GM19328 (cell line): ENCODE results near the gene KLF6.
A peak's percentile ranks its signal among the peaks of the same experiment; 100 is the strongest.

Experiments used
- ATAC-seq: cut with Tn5 transposase; IDR thresholded peaks from one replicate; pipeline ENCODE4 v1.9.1; 2021; ENCODE audit warnings: mild to moderate bottlenecking, moderate library complexity; ENCODE audit not compliant: unreplicated experiment

The KLF6 gene

DNA sequence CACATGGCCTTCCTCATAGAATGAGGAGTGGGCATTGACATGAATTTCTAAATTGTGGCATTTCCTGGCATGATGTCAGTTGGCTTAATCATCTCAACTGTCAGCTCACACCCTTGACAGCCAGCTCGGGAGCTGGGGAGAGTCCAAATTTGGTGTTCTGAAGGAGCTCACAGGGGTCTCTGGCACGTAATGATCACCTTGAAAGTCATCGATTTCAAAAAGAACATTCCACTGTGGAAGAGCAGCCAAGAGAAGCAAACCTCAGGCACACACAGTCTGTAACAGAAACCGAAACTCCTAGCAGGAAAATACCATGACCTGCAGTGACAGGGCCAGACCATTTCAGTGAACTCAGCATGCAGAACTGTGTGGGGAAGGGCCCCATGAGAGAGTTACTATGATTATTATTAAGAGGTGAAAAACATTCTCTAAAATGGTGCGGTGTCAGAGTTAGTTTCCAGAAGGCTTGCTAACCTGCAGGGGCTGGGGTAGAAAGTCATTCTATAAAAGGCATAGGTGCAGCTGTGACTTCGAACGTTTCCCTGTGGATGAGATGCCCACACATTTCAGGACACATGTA, 26.4 kb upstream of the KLF6 start:
- peak; percentile 78 for ATAC-seq

DNA sequence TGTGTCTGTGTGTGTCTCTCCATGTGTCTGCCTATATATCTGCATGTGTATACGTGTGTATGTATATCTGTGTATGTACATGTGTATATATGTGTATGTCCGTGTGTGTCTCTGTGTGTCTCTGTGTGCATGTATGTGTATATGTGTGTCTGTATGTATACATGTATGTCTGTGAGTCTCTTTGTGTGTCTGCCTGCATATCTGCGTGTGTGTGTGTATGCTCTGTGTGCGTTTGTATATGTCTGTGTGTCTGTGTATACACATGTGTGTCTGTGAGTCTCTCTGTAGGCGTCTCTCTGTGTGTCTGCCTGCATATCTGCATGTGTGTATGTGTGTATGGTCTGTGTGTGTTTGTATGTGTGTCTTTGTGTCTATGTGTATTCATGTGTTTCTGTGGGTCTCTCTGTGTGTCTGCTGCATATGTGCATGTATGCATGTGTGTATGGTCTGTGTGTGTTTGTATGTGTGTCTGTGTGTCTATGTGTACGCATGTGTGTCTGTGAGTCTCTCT, 23.7 kb upstream of the KLF6 start:
- no peak for ATAC-seq

DNA sequence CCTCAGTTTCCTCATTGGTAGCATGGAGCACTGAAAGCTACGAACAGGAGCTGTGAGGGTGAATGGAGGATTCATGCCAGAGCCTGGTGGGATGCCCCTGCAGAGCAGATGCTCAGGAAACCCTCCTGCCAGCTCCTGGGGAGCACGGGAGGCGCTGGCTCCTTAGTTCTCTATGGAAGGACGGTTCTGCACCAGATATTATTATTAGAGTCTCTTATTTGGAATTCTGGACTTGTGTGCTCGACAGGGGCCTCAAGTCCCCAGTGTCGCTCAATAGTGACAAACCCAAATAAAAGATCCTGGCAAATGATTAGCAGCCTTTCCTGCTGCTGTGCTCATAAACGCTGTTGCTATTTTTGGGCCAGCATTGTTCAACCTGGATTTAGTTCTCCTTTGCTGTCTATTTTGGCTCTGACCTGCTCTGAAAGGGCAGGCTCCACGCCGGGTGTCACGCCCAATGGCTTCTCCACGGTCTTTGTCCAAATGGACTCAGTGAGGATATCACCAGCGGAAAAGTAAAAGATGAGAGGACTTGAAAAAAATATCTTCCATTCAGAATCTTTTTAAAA, 23.0 kb upstream of the KLF6 start:
- ATAC-seq, result no peak

DNA sequence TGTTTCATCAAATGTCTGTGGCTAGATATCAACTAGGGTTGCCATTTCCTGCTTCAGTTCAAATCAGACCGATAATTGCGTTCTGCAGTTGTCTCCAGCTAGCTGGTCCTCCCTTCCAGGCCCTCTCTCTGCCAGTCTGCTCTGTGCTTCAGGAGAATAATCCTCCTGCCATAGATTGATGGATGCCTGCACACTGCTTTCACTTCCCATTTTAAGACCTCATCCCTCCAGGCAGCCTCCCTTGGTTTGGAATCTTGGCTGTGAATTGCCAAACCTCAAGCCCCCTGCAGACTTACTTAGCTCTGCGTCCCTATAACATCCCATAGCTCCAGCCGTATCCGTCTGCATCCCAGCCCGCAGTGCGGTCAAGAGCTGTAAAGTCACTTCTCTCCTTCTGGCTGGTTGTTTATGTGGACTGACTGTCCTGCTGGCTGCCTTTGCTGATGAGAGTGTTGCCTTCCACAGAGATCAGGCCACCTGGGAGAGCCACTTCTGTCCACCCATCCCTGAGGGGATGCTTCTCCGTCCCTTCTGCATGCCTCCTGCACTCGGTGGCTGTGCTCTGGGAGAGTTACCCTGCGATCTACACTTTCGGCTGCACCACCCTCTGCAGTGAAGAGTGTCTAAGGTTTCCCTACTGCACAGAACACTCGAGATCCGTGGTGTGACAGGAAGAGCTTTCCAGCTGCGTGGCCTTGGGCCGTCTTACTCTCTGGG, 22.4 kb upstream of the KLF6 start:
- ATAC-seq, result no peak

DNA sequence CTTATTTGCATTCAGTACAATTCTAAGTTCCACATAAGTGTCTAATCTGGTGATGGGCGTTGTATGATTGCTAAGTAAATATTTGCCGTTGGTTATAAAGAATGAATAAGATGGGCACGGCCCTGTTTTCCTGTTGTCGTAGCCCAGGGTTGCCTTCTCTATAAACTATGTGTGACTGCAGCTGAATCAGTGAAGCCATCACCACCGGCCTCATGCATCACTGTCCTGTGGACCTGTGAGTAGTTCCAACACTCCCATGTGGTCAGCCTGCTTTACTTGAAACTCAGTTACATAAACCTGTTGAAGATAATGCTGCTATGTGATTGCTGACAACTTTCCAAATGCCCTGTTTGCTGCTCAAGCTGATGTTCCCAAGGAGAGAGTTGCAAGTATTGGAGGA, 21.6 kb upstream of the KLF6 start:
- no peak for ATAC-seq

DNA sequence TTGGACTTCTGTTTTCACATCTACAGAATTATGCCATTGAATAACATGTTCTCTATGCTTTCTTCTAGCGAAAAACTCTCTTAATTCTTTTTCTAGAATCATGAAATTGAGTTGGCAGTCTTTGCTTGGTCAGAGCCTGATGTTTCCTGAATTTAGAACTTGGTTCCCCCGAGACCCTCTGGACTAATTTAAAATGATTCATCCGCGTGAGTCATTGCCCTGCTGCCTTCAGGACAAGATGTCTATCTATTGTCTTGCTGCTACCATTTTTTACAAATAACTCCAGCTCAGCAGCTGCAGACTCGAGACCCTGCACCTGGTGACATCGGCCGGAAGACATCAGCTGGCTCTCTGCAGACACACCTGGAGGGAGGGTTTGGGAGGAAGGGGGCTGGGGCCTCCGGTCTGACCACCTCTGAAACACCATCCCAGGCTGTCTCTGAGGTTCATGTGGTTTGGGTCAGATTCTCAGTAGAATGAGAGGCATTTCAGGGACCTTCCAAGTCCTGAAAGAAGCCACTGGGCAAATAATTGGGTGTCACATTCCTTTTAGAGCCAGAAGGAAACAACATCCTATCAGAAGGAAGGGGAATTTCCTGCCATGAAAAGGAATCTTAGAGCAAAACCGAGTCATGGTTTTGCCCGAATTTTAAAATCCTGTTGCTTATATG, 20.9 kb upstream of the KLF6 start:
- peak; percentile 46 for ATAC-seq

DNA sequence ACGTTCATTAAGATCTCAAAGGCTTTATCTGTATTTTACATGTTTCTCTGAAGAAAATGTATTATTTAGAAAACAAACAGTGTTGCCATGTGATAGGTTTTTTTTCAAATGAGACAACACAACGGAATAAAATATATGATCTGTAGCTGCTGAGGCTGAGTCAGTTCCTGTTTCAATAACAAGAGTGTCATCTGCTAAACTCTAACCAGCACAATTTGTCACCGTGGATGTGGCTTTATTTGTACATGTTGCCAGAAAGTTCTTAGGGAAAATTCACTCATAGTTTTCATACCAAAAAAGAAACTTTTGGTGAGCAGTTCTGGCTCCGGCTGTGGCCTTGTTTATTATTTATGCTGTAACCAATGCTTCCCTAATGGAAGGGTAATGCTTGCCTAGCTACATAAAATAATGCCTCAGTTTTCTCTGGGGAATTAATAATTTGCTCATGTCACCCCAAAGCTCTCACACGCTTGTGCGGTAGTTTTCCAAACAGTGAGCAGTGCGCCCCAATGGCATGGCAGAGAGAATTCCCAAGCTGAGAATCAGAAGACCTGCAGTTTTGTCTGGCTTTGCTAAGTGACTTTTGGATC, 20.3 kb upstream of the KLF6 start:
- ATAC-seq, result no peak

DNA sequence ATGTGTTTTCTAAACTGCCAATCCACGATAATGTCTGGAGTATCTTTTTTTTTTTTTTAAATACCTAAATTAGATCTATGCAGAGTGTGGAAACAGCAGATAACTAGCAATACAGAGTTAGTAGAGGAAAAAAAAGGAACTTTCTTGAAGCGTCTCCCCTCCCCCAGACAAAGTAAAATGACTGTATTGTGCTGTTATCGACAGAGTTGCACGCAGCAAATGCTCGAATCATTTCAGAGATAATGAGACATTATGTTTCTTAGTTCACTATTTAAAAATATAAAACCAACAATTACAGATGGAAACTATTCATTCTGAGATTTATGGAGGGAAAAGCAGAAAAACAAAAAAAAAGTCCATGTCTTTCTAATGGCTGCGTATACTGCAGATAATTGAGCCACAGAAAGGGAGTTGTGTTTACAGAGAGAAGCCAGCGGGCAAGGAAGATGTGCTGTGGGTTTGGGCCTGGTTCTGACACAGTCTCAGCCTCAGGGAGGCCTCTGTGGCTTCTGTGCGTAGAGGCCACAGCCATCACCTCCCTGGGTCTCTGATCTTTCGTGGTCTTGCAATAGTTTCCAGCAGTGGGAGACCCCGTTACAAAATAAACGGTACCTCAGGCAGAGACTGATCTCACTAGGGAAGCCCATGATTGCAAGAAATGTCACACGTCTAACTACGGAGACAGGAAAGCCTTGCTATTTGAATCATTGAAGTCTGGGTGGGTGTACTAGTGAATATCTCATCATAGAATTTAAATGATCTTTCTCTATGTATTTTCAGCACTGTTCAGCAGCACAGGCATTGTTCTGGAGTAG, 19.1 kb upstream of the KLF6 start:
- ATAC-seq, result no peak

DNA sequence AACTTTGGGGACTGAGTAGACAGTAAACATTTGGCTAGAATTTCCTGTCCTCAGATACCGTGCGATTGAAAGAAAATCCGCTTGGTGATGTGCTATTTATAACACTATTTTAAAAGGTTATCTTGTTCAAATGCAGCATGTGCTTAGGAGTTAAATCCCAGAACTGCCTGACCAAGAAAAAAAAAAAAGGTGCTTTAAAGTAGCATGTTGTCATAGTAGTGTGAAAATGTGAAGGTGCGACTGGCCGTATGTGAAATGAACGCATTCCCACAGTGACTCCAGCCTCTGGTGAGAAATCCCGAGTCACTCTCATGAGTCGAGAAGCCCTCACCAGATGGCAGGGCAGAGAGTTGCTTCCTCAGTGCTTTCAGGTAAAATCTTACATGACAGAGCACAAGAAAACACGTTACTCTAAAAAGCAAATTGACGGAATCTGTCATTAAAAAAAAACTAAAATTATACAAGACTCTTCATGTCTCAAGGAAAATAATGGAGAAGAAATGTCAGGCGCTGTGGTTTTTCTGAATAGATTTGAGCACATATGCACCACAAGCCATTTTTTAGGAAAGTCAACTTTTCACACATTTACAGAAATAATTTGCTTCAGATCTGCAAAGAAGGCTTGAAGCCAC, 18.4 kb upstream of the KLF6 start:
- ATAC-seq, result no peak

DNA sequence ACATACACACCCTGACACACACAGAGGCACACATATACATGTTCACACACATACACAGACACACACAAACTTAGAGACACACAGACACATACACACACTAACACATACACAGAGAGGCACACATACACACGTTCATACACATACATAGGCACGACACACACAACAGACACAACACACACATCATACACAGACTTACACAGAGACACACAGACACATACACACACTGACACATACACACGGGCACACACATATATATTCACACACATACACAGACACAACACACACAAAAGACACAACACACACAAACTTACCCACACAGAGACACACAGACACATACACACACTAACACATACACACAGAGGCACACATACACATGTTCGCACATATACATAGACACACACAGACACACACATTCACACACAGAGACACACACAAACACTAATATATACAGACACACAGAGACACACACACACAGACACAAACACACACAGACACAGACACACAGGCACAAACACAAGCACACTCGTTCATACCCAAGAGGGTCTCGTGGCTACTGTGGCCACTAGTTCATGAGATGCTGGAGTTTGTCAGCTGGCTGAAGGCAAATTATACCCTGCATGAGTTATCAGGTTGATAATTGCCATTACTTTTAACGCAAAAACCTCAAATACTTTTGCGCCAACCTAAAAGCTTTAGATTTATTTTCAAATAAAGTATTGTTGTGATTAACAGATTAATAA, 17.7 kb upstream of the KLF6 start:
- ATAC-seq, result no peak

DNA sequence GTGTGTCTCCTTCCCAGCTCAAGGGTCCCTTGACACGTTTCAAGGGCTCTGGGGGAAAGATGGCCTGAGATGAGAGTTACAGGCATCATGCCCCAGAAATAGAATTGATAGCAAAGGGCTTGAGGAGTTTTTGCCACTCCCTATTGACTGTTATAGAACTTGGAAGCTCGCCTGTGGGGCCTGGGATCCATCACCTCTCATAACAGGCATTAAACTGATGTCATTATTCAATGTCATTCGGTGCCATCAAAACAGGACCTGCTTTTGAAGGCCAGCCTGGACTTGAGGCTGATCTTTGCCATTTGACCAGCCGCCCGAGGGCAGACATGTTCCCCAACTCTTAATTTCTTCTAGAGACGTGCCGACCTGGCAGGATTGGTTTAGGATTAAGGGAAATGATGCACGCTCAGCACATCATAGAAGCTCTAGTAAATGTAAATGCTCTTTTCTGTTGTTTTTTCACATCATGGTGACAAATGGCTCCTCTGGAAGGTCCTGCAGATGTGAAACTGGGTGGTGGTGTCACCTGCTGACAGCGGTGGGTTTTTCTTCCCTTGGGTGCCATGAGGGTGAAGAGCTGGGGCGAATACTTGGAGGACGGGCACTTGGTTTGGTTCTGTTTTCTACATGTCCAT, 16.7 kb upstream of the KLF6 start:
- no peak for ATAC-seq

DNA sequence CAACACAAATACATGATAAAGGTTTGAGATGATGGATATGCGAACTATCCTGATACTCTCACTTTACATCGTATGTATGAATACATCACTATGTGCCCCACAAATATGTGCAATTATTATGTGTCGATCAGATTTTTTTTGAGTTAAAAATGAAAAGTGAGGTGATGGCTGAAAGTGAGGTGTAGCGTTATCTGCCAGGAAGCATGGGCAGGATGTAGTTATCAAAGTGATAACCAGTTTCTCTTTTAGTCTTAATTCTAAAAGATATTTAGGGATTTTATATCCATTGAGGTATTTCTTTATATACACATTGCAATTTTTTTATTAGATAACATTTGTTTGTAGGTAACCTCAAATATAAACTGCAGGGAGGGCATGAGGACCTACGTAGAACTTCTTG, 15.6 kb upstream of the KLF6 start:
- no peak for ATAC-seq

DNA sequence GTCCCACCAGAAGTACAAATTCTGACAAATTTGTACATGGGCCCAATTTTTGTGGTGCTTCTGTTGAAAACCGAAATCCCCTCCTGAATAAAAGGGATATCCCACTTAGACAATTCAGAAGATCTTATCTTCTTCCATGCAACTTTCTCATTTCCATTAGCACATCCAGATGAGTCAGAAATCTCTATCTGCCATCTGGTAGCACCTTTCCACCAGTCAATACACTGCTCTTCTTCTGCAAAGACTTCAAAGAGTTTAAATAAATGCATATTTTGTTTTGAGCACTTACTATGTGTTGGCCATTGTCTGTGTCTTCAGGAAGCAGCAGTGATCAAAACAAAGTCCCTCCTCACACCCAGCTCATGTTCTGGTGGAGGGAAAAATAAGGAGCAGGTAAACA, 12.7 kb upstream of the KLF6 start:
- ATAC-seq, result no peak

DNA sequence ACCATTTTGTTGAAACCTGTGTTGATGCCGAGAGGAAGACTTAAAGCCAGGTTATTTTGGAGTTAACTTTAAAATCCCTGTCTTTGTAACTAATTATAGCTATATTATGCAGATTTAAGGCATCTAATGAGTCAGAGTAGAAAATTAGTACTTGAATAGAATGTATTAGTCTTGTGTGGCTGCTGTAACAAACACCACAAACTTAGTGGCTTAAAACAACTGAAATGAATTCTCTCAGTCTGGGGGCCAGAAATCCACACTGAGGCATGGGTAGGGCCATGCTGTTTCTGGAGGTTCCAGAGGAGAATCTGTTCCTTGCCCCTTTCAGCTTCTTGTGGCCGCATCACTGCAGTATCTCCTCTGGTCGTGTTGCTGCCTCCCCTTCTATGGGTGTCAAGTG, 8.5 kb upstream of the KLF6 start:
- no peak for ATAC-seq

DNA sequence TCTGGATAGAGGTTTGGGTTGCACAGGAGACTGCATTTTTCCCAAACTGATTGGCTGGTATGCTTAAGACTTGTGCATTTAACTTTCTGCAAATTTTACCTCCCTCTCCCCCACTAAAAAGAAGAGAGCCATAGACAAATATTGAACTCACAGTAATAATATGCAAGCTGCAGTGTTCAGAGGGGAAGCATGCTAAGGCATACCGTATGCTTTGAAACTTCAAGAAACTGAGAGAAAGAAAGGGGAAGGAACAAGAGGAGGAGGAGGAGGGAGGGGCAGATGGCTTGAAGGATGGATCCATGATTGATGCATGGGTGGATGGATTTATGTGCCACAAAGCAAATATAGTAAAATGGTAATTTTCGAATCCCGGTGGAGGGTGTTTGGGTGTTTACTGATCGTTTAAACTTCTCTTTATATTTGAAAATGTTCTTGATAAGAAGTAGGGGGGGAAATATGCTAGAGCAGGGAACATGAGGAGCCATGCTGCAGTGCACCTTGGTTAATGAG, 7.8 kb upstream of the KLF6 start:
- no peak for ATAC-seq

DNA sequence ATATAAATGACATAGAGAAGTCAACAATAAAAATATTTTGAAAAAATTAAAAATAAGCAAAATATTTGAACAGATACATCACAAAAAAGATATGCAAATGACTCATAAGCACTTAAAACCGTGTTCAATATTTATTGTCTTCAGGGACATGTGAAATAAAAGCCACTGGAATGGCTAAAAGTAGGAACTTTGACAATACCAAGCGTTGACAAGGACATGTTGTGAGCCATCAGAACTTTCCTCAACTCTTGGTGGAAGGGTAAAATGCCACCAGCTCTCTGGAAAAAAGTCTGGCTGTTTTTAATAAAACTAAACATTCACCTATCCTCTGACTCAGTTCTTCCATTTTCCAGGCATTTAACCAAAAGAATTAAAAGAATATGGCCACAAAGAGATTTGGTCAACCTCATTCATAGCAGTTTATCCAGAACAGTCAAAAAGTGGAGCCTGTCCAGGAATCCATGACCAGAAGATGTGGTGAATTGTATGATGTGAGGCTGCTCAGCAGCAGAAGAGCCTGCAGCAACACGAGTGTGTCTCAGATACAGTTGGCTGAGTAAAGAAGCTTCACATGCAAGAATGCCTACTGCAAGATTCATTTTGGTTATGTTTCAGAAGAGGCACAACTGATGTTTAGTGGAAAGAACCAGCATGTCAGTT, 7.1 kb upstream of the KLF6 start:
- no peak for ATAC-seq

DNA sequence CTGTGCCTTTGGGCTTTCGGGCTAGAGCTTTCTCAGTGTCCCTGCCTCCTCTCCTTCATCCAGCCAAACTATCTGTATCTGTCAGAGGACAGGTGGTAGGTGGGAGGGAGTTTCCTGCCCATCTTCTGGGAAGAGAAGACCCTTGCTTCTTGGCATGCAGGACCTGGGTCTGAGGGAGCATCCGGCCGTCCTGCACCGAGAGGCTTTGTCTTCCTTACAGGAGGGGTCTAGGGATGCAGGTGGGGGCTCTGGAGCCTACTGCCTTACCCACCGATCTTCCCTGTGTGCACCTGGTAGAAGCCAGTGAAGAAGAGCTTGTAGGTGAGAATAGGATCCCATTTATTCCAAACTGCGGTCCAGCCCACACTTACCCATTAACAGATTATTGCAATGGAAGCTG, 5.8 kb upstream of the KLF6 start:
- no peak for ATAC-seq

DNA sequence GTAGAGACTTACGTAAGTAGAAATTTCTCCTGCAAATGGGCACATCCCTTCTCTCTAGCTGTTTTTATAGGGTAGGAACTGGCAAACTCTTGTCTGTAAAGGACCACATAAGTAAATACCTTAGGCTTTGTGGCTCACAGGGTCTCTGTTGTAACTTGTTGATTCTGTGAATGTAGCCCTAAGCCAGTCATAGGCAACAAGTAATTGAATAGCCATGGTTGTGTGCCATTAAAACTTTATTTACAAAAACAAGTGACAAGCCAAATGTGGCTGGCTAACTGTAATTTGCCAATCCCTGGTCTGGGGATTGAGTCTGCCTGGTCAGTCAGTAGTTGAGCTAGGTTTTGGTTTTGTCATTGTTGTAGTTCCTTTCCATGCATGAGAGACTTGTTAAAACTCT, 5.3 kb upstream of the KLF6 start:
- ATAC-seq, result no peak
